Left kidney (tissue), 8 donors: Measurements from ENCODE around the gene LCE5A. TPM values are rescaled to one million over a fixed set of nuclear protein-coding genes. Genes with fewer than 3 reads are reported as not detected.
"Not testable (repeated sequence)": the region's sequence is repeated elsewhere in the genome, so short reads cannot be mapped to it uniquely, and the experiment has no call there.

Experiments used
- DNase-seq: peaks from one replicate; pipeline ENCODE4 v3.0.0-alpha.2; 2013
- long read RNA-seq, 8 donors: transcript quantifications; one replicate each; lab custom pipeline, GENCODE V29; 2026
- polyA plus RNA-seq: library from polyadenylated mRNA; unstranded; fragments of 120-200 nt; gene quantifications from one replicate; pipeline ENCODE4 v1.2.1, GENCODE V29; 2013; ENCODE audit not compliant: insufficient read length

LCE5A gene, protein sequence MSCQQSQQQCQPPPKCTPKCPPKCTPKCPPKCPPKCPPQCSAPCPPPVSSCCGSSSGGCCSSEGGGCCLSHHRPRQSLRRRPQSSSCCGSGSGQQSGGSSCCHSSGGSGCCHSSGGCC
- 0.17 TPM for polyA plus RNA-seq
- long read RNA-seq, donor 1: 0 reads
- long read RNA-seq, donor 2: 0 reads
- long read RNA-seq, donor 3: 0 reads
- long read RNA-seq, donor 4: 0 reads
- long read RNA-seq, donor 5: 0 reads
- long read RNA-seq, donor 6: 0 reads
- long read RNA-seq, donor 7: 0 reads
- long read RNA-seq, donor 8: 0 reads

DNA sequence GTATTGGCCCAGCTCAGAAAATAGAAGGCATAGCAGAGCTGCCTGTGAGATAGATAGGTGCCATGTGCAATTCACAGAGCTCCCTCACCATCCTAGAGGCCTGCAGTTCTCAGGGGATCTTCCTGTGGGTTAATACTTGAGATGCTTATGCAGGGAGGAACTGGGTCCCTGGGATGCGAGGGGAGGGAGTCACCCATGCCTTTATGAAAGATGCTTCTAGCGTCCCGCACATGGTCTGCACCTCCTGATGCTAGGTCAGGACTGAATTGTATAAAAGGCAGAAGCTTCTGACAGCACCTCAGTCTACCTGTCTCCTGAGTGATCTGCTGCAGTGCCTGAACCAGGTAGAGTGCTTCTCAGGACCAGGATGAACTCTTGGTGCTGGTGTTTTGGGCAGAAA is at the start of gene LCE5A:
Gene LCE5A, plus strand, starts transcription at position 301 of the 400 bp plus-strand sequence. CDS start 732 bp downstream, outside the sequence.
- no peak for DNase-seq

DNA sequence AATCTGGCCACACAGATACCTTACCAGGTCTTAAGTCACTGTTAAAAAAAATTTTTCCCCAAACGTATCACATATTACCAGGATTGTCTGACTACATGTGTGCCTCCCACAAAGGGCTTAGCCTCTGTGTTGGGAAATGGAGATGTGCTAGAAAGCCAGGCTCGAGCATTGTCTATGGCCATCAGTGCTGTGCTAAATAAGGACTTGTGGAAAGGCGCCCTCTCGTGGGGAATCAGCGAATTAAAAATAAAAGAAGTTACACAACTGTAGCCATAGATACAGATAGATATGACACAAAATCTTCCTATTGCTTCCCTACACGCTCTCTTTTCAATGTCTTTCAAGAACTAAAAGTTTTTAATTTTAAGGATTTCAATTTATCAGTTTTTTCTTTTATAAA is 49.1 kb upstream of the LCE5A start:
- peak; percentile 38 for DNase-seq

DNA sequence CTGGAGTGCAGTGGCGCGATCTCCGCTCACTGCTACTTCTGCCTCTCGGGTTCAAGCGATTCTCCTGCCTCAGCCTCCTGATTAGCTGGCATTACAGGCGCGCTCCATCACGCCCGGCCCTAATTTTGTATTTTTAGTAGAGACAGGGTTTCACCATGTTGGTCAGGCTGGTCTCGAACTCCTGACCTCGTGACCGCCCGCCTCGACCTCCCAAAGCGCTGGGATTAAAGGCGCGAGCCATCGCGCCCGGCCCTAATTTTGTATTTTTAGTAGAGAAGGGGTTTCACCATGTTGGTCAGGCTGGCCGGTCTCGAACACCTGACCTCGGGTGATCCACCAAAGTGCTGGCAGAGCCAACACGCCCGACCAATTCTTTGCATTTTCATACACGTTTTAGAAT is 48.0 kb upstream of the LCE5A start:
- DNase-seq: no peak

DNA sequence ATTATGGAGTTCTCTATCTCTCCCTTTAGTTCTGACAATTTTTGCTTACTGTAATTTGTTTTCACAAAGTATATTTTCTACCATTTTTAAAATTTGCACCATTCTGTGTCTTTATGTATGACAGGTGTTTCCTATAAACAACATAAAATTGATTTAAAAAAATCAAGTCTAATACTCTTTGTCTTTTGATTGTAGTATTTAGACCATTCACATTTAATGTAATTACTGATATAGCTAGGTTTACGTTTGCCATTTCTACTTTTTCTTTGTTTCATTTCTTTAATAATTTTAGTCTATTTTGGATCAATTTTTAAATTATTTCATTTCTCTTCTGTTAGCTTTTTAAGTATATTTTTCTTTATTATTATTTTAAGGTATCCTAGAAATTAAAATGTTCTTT is 44.4 kb upstream of the LCE5A start:
- DNase-seq: no peak

DNA sequence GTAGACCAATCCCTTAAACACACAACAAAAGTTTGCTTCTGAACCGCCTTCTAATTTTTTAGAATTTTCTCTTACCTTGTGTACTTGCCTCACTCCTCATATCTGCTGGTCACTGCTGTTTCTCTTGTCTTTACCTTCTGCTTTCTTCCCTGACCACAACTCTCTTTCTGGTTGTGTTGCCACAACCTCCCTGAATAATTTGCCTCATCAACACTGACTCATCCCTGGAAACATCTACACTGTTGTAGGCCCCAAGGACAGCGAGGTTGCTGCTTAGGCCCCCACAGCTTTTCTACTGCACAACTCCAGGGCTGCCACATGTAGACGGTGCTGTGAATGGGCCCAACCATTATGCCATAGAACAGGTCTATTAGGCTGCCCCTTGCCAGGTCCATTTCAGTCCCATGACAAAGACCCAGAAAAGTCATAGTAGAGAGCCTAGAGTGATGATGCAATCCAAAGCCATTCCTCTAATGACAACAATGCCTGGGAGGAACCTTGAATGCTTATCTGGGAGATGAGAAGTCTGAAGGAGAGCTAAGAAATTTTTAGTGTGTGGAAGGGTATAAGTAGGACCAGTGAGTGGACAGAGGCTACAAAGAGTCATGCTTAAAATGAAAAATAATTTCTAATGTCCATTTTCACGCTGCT is 36.6 kb upstream of the LCE5A start:
- DNase-seq: no peak

DNA sequence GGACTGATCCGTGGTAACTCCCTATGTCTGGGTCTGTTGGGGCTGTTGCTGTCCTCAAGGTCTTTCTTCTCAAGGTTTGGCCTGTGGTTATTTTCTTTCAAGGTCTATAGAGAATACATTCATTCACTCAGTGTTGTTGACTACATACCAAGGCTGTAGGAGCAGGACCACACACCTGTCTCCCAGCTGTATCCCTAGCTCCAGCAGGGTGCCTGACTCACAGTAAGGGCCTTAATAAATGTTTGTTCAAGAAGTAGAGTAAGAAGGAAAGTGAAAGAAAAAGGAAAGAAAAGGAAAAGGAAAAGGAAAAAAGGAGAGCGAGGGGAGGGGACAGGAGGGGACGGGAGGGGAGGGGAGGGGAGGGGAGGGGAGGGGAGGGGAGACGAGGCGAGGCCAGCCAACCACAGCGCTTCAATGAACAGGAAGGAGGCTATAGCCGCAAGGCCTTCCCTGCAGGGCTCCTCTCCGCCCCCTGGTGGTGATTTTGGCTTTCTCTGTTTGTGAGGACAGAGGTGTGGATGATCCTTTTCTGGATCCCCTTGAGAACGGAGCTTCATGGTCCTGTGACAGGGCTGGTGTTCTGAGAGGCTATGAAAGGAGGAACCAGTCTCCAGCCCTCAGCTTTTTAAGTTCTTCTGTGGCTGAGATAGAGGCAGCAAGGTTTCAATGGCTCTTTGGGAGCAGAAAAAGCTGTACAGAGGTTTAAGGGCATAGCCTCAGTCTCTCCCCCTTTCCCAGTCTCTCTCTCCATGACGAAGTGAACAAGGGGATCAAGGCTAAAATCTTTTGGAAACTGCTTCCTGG is 30.6 kb upstream of the LCE5A start:
- DNase-seq: no peak

DNA sequence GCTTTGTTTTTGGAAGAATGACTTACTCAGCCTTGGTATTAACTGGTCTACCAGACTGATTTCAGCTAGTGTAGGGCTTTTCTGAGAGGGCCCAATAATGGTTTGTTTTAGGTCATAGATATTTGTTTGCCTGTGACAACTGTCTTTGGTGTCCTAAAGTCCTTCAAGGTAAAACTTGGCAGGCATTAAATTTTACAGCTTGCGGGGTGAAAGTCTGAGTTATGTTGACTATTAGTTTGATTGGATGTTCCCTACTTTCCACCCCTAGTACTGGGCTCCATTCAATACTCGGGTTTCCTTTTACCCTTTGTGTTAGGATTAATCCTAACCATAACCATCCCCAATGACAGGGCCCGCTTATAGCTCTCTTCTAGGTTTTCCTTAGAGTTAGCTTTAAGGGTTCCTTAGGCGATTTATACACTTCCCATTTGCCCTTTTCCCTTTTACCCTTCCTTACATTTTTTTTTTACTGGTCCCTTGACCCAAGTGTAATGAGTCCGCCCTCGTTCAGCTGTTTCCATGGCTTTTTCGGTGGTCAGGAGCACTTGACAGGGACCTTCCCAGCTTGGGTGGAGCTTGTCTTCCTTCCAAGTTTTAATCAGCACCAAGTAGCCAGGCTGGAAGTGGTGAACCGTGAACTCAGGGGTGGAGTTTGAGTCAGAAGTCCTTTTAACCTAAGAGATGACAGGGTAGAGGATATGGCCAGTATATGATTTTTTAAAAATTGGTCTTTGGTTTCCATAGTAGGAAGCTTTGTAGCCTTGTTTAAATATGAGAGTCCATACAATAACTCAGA is 28.5 kb upstream of the LCE5A start:
- no peak for DNase-seq

DNA sequence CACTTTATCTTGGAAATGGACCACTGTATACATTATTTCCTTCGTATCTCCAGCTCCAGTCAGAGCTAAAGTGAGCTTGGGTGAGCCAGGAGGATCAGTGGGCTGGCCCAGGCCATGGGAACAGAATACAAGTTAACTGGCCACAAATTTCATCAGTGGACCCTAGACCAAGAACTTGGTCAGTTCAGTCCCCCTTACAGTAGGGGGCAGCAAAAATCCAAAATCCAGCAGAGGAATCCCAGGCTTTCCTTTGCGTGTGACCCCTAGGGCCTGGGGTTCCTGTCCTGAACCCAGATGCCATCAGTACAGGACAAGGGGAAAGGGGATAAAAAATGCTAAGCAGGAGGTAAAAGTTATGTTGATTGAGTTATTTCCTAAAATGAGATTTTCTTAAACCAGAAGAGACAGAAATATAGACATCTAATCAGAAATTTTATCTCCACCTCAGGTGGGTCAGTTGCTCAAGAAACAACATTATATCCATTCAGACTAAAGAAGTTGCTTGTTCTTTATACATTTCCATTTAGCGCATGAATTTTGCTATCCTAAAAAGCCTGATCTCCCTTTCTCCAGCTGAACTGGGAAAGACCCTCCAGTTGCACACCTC is 24.1 kb upstream of the LCE5A start:
- no peak for DNase-seq

DNA sequence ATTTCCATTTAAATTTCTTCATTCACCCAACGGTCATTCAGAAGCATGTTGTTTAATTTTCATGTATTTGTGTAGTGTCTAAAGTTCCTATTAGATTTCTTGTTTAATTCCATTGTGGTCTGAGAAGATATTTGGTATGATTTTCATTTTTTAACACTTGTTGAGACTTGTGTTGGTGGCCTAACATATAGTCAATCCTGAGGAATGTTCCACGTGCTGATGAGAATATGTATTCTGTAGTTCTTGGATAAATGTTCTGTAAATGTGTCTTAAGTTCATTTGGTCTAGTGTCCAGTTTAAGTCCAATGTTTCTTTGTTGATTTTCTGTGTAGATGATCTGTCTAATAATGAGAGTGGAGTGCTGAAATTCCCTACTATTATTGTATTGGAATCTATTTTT is 22.7 kb upstream of the LCE5A start:
- no peak for DNase-seq

DNA sequence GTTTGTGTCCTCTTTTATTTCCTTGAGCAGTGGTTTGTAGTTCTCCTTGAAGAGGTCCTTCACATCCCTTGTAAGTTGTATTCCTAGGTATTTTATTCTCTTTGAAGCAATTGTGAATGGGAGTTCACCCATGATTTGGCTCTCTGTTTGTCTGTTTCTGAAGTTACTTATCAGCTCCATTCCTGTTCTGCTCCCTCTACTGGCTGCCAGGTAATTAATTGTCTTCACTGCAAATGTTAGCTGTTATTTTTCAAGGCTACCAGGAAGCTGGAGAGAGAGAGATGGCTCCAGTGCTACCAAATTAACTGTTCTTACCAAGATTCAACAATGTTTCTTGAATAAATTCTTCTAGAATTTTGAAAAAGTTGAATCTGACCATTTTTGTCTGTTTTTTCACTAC is 19.1 kb upstream of the LCE5A start:
- DNase-seq: not testable (repeated sequence)

DNA sequence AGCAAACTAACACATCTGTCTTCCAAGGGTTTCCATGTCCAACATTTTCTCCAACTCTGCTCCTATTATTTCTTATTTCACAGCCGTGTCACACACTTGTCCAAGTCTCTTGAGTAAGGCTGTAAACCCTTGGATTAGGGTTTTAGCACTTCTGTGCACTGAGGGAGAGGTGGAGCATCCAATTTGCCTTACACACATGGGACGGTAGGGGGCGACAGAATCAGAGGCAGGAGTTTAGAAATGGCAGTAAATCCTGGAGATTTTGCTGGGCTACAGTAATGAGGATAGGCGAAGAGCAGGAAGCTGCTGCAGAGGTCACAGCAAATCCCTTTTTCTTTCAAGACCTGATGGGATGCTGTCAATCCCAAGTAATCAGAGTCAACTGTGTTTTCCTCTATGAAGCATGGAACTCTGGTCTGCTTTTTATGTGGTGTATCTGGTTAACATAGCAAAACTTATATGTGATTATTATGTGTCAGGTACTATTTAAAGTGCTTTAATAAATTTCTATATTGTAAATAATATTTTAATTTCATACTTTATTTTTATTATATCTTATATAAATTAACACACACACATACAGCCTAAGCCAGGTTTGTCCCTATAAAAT is 15.4 kb upstream of the LCE5A start:
- peak; percentile 14 for DNase-seq

DNA sequence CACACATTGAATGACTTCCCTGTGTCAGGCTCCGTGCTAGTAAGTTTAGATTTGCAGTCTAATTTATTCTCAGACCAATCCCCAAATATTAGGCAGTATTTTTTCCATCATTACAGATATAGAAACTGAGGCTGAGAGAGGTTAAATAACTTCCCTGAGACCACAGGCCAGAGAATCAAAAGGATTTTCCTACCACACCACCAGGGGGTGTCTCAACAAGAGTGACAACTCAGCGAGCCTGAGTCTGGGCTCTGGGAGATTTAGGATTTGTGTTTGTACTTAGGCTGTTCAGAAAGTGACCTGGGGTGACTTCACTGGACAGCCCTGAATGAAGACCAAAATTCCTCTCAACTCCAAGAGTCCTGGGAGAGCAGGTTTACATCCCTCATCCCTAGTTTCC is 13.3 kb upstream of the LCE5A start:
- DNase-seq: no peak

DNA sequence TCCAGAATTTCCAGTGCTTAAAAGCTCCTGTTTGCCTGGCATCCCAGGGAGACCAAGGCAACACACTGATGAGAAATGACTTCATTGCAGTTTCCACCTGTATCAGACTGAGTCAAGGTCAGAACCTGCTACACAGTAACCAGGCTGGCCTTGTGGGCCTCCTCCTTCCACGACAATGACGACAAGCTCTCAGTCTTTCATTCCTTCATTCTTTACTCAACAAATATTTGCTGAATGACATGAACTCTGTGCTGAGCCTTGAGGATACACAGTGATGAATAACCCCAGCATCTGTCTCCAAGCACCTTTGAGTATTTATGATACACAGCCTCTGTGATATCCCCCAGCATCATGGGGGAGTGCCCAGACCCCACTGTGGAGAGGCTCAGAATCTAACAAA is 8.9 kb upstream of the LCE5A start:
- DNase-seq: no peak

DNA sequence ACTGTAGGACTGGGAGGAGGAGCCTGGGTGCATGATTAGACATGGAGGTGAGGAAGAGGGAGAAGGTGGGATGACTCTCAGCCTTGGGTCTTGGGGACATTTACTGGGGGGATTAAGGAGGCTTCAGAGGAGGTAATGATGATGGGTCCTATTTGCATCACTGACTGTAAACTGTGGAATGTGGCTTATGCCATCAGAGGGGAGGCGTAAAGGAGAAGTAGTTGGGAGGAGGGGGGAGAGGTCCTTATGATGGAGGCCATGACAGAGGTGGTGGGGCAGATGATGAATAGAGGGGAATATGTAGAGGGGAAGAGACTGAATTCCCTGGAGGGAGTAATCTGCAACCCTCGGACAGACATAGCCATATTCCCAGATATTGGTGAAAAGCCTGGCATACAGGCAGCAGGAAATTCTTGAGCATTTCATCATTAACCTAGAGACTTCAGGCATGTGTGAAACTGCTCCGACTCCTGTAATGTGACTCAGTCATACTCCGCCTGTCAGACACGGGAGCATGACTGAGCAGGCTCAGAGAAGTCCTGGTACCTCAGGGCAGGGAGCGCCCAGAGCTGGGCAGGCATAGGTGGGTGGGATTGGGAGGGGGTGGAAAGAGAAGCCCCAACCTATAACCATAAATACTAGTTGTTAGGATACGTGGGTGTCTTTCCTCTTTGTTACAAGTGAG is 8.0 kb upstream of the LCE5A start:
- no peak for DNase-seq

DNA sequence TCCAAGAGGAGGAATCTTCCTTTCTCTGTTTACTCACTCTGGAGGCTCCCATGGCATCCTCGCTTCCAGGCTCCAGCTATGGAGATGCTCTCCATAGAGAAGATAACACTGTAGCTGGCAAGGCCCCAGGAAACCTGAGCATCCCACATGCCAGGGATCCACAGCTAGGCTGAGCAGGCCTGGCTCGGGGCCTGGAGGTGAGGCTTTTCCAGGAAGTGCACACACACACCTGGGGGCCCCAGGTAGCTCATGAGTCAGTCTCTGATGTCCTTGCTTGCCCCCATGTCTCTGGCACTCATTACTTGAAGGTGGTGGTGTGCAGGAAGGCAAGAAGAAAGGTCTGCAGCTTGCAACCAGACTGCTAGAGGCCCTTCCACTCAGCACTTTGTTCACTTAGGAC is 5.5 kb upstream of the LCE5A start:
- DNase-seq: no peak

DNA sequence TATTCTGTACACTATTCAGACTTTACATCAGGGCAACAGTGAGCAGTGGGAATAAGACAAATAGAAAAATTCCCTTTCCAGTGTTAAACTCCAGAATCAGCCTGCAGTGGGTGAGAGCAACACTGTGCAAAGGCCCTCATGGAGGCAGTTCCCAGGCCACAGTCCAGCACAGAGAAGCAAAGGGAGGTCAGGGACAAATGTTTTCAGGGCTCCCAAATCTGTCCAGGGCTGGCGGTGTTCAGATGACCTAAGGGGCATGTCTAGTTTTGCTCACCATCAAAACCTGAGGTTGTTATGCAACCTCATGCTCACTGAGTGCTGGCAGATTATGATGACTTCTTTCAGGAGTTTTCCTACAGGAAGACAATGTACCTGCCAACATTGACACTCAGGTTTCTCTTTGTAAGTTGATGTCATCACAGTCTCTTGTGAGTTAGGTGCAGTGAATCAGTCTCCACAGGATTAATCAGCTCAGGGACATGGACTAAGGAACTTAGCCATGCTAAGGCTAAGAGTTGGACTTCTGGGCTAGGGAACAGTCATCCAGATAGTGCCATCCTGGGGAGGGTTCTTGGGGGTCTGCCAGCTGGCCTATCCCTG is 3.6 kb upstream of the LCE5A start:
- DNase-seq: no peak

DNA sequence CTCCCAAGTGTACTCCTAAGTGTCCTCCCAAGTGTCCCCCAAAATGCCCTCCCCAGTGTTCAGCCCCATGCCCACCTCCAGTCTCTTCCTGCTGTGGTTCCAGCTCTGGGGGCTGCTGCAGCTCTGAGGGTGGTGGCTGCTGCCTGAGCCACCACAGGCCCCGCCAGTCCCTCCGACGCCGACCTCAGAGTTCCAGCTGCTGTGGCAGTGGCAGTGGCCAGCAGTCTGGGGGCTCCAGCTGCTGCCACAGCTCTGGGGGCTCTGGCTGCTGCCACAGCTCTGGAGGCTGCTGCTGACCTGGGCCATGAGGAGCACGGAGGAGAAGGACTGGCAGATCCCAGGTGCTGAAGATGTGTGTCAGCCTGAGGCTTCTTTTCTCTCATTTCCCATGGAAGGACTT is 993 bp downstream of the LCE5A start:
- DNase-seq: no peak

DNA sequence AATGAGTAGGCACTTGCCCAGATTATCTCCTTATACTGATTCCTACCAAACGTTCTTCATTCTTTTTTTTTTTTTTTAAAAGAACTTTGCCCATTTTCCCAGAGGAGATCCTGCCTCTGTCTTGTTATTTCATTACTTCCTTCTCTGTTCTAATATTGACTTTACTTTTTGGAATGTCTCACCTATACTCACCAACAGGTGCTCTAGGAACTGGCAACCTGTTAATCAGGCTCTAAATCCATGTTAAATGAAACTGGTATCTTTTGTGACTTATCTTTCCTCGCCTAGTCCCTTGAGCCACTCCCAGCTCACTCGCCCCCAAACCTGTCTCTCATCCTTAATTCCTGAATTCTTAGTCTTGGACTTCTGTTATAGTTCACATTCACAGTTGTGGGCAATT is 2.5 kb downstream of the LCE5A start:
- no peak for DNase-seq

DNA sequence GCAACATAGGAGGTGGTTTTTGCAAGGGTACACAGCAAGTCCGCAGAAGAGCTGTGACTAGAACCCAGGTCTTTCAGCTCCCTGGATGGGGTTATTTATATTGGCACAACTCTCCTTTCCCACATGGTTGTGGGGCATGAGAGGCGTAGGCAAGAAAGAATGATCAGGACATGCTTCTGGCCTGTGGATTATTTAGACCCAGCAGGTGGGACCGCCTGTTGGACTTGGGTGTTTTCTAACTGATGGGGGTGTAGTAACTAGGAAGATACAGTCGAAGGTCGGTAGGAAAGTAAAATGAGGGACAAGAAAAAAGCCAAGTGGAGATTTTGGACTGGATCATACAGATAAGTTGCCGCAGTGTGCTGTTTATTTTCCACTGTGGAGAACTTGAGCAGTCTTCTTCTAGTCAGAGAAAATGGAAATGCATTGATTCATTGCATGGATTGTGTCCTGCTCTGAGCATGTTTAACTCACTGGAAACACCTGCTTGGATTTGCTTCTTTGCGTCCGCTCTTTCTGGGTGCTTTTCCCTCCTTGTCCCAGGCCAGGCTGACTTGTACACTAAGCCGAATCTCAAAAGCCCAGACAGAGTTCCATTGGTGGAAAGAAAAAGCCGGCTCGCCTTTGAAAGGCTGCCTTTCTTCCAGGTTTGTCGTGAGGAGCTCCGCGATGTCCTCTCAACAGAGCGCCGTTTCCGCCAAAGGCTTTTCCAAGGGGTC is 4.3 kb downstream of the LCE5A start:
- peak; percentile 7 for DNase-seq

DNA sequence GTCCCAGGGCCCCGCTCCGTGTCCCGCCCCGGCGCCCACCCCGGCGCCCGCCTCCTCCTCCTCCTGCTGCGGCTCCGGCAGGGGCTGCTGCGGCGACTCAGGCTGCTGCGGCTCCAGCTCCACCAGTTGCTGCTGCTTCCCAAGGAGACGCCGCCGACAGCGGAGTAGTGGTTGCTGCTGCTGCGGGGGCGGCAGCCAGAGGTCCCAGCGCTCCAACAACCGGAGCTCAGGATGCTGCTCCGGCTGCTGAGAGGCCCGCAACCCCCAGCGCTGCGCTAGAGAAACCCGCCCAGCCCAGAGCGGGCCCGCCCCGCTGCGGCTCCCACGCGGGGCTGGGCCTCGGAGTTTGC is 4.8 kb downstream of the LCE5A start:
- DNase-seq: peak; percentile 39
